ENCODE measurements around the gene MAST4. TPM values are rescaled to one million over a fixed set of nuclear protein-coding genes. Genes with fewer than 3 reads are reported as not detected.

MAST4 gene
- total RNA-seq, 2 donors from 2014 or later: 9.5 to 20.8 TPM

GRCh38 chr5:66958201-66958979, 362.2 kb downstream of the MAST4 start:
- no peaks in the 10 kb centered on the region for H3K4me1 ChIP-seq
- no peak for DNase-seq
- no peaks in the 10 kb centered on the region for H3K36me3 ChIP-seq
- H3K27ac ChIP-seq: no peak overlapping the region
- intact Hi-C loops (cut with DNase I): no loop called here
- peak overlapping the region in 1 of 2 donors; percentile 2 for H3K9ac ChIP-seq (ENCODE audit: low read depth in 2 of 2, low read length in 2 of 2)
- H3K27me3 ChIP-seq: no peaks in the 10 kb centered on the region
- no peak for TF ChIP-seq CTCF (IDR thresholded peaks at IDR 0.05)
- H3K9me3 ChIP-seq: no peaks in the 10 kb centered on the region
- no peak overlapping the region for H3K4me3 ChIP-seq

DNA sequence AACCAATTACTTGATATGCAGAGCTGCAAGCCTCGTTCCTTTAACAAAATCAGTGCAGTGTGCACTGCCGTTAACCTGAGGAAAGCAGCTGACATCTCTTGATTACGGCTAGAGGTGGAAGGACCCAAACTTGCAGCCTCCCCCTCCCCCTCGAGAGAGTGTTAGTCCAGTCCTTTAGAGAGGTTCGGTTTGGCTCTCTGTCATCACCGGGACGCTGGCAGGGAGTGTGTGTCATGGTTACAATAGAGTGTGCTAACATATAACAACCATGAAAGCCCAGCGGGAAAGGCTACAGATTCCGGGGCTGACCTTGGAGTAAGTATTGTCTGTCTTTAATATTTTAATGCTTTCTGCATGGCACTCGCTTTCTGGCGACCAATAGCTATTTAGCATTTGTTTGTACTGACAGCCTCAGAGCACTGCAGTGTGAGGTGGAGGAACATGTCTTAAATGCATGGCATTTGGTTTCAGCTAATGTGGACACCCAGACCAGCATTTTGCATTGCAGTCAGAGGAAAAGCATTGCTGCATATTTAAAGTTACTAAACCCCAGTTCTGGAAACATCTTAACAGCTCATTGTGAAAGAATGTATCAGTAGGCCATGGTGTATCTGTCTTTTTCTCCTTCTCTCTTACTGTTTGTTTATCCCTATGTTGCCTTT, 362.9 kb downstream of the MAST4 start:
- DNase-seq: no peak
- no peaks in the 10 kb centered on the region for H3K27me3 ChIP-seq
- TF ChIP-seq CTCF (IDR thresholded peaks at IDR 0.05): no peak
- H3K27ac ChIP-seq: no peak overlapping the region
- intact Hi-C loops (cut with DNase I): no loop called here
- no peak overlapping the region for H3K4me3 ChIP-seq
- no peaks in the 10 kb centered on the region for H3K36me3 ChIP-seq
- no peaks in the 10 kb centered on the region for H3K9me3 ChIP-seq
- peak overlapping the region in 1 of 2 donors; percentile 2 for H3K9ac ChIP-seq (ENCODE audit: low read depth in 2 of 2, low read length in 2 of 2)
- no peaks in the 10 kb centered on the region for H3K4me1 ChIP-seq

DNA sequence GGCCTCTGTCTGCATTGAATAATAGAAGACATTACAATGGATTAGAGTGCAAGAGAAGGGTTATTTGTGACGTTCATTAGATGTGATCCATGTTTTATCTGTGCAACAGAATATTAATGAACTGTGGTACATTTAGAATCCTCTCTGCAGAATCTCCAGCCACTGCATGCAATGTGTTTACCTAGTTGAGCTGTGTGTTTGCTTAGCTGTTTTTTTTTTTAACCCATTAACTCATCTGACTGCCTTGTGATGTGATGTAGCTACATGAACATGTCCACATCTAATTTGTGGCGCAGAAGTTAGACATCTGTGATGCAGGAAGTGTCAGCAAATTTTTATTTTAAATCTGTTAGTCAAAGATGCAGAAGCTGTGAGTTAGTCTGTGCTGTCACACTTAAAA, 363.5 kb downstream of the MAST4 start:
- Histone ChIP-seq H3K4me3 (no peak overlapping the region), H3K9me3 (no peaks in the 10 kb centered on the region), H3K4me1 (no peaks in the 10 kb centered on the region), H3K27me3 (no peaks in the 10 kb centered on the region), H3K36me3 (no peaks in the 10 kb centered on the region), H3K27ac (no peak overlapping the region), H3K9ac (ENCODE audit: low read depth in 2 of 2, low read length in 2 of 2) (no peak overlapping the region)
- TF ChIP-seq CTCF (IDR thresholded peaks at IDR 0.05): no peak
- no peak for DNase-seq
- intact Hi-C loops (cut with DNase I): no loop called here

- no peak overlapping the region for H3K9ac ChIP-seq (ENCODE audit: low read depth in 2 of 2, low read length in 2 of 2)
- H3K27me3 ChIP-seq: no peaks in the 10 kb centered on the region
- no peak for TF ChIP-seq CTCF (IDR thresholded peaks at IDR 0.05)
- DNase-seq: no peak
- intact Hi-C loops (cut with DNase I): no loop called here
- no peaks in the 10 kb centered on the region for H3K9me3 ChIP-seq
- H3K27ac ChIP-seq: no peak overlapping the region
- H3K4me3 ChIP-seq: no peak overlapping the region
- no peaks in the 10 kb centered on the region for H3K4me1 ChIP-seq
- H3K36me3 ChIP-seq: no peaks in the 10 kb centered on the region
These were observed 364.4 kb downstream of the MAST4 start for GRCh38 chr5:66960369-66961137.

DNA sequence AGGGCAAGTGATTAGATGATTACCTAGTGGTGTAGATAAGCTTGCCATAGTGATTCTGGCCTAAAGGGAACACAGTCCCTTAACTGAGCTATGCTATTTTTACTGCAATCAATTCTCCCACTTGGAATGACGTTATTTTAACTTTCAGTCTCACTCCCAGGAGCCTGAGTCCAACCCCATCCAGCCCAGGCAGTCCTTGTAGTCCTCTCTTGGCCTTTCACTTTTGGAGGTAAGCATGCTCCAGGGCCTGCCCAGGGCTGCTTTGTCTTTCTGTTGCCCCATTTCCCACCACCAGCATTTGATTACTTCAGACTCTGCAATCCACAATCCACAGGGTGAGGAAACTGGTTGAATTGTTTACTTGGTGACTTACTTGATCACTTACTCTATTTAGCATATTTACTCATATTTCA, 367.4 kb downstream of the MAST4 start:
- no peak for DNase-seq
- TF ChIP-seq CTCF (IDR thresholded peaks at IDR 0.05): no peak
- Histone ChIP-seq H3K4me1 (no peaks in the 10 kb centered on the region), H3K4me3 (no peak overlapping the region), H3K9me3 (no peaks in the 10 kb centered on the region), H3K9ac (ENCODE audit: low read depth in 2 of 2, low read length in 2 of 2) (no peak overlapping the region), H3K36me3 (no peaks in the 10 kb centered on the region), H3K27me3 (no peaks in the 10 kb centered on the region), H3K27ac (no peak overlapping the region)
- intact Hi-C loops (cut with DNase I): no loop called here
